HG03460 (cell line): Measurements from ENCODE around the gene NR3C1.

Experiments used
- ATAC-seq: cut with Tn5 transposase; IDR thresholded peaks from one replicate; pipeline ENCODE4 v1.9.1; 2021; ENCODE audit not compliant: unreplicated experiment

The NR3C1 gene

DNA sequence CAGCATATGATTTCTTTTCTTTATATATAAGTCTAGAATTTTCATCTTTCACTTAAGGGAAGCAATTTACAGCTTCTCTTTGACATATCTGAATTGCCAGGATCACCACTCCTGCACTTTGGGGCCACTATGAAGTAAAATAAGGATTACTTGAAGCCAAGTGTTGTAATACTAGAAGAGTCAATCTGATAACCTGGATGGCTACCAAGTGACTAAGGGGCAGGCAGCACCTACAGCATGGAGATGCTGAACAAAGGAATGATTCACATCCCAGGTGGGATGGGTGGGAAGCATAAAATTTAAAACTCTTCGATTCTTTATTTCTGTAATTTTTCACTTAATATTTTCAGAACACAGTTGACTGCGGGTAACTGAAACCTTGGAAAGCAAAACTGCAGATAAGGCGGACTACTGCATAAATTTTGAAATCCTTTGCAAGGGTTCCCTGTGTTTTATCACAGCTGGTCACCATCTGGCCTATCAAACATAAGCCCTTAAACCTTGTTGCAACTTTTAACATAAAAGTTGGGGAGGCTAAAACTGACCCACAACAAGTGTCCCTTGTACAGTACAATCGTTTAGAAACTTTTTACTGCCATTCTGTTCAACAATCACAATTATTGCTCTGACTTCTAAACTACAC lies 31.2 kb downstream of the NR3C1 start:
- no peak for ATAC-seq

DNA sequence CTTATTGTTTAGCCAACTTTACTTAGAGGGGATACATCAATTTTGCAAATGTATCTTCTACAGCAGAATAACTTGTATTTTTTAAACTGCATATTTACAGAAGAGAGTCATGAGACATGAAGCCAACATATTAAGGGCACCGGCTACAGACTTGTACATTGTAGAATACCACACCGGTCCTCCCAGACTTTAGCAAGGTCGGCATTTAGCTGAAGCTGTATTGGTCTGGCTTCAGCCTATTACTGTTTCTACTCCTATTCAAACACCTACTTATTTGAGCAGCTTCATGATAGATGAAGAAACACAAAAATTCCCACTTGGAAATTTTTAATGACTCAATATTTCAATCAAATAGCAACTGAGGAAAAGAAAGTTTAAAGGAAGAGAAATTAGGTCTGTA lies 33.0 kb downstream of the NR3C1 start:
- ATAC-seq: no peak

DNA sequence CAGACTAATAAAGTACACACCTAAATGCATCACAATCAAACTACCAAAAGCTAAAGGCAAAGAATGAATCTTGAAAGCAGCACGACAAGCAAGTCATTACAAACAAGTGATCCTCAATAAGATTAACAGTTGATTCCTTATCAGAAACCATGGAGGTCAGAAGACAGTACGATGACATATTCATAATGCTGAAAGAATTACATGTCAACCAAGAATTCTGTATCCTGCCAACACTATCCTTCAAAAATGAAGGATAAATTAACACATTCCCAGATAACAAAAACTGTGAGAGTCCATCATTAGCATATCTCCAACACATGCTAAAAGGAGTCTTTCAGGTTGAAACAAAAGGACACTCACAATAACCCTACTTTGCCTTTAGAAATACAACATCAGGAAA lies 39.4 kb downstream of the NR3C1 start:
- ATAC-seq: no peak

DNA sequence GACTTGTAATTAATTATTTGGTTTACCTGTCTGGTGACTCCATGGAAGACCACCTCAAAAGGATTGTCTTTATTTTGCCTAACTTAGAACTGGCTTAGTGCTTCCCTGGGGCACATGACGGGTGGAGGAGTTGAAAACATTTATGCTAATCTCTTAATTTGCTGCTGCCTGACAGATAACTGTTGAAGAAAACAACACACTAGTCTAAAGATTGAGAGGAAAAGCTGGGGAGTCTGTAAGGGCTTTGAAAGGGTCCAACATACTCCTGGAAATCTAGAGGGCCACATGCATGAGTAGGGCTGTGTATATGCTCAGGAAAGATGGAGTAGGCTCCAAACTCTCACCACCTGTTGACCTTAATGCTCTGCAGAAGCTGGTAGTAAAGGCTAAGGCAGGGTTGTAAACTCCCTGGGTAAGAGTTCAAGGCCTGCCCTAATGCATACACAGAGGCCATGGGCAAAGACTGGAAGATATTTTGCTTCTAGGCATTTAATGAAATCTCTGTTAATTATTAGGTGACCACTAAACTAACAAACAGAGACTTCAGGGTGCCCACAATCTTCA lies 40.7 kb downstream of the NR3C1 start:
- no peak for ATAC-seq

DNA sequence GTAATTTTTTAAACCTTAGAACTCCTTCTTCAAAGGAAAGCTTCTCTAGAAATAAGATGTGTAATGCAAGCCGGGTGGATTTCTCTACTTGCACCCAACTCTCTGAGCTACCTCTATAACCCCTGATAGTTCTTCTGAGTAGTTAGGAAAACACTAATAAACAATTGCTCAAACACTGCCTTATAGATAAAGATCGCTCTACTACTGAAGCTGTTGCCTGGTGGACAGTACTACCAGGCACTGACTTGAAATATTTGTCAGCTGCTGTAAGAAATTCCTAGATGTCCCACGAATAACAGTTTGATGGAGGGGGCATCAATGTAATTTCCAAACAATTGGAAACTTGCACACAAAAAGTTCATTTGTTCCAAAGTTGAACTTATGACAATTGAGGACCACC lies 42.0 kb downstream of the NR3C1 start:
- no peak for ATAC-seq

DNA sequence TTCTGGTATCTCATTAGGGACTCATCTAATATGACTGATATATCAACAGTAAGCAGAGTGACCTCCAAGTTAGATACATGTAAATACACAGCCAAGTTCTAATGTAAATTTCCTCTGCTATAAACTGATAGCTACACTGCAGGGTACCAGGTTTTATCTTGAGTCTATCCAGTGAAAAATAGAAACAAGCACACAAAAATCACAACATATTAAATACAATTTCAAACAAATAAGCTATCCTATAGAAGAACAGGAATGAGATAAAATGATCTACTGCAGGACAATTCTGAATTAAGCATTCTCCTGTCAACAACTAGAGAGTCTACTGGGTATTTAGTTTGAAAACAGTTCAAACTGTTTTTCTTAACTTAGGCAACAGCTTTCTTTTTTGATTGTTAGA lies 42.7 kb downstream of the NR3C1 start:
- ATAC-seq: no peak

DNA sequence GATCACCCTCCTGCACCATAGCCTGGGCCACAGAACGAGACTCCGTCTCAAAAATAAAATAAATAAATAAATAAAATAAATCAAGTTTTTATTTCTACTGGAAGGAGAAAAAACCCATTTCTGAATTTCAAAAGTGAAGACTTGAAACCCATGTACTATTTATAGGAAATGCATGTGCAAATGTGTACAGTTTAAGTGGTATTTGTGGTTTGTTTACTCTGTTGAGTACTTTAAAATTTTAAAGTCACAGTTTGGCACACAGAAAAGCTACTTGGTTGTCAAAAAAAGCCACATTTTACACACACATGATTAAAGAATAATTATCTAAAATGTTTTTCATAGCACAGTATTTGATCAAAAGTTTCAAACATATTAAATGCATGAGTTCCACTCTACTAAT lies 43.6 kb downstream of the NR3C1 start:
- ATAC-seq: no peak

DNA sequence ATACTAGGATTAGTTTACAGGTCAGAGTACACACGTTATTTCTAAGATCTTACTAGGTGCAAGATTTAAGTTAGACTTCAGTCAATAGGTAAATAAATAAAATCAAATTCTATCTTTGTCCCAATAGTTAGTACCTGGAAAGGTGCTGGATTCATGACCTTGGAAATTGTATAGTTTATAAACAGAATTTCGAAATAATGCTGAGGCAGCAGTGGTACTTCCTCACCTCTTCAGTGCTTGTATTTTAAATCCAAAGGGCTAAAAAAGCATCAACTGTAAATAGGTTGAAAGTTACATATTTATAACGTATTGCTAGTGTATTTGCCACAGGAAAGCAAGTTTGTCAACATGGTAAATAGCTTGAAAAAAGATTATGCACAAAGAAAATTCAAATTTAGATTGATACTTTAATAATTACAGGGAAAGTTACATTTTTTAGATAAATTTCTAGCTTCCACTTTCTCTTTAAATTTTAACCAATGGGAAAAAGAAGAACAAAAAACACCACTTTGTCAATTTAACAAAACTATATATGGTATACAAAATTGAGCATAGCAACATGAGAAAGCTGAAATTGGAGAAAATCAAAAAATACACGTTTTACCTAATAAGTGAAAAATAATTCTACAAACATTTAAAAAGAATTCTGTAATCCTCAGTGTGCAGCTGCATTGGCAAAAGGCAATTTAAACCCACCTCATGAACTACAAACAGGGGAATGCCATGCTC lies 46.5 kb downstream of the NR3C1 start:
- no peak for ATAC-seq

DNA sequence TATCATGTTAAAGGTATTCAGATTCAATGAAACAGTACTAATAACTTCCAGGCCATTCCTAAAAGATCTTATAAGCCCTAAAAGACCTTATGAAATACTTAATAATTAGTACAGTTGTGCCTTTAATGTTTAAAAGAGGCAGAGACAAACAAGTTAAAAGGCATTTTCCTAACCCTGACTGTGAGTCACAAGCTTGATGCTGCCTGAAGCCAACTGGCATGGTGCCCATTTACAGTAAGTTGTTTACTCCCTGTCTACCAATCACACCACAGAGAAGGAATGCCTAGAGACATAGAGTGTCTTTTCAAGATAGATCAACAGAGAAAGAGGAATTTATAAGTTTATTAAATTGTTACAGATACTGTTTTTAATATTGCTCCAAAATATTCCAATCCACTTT lies 47.8 kb downstream of the NR3C1 start:
- no peak for ATAC-seq

DNA sequence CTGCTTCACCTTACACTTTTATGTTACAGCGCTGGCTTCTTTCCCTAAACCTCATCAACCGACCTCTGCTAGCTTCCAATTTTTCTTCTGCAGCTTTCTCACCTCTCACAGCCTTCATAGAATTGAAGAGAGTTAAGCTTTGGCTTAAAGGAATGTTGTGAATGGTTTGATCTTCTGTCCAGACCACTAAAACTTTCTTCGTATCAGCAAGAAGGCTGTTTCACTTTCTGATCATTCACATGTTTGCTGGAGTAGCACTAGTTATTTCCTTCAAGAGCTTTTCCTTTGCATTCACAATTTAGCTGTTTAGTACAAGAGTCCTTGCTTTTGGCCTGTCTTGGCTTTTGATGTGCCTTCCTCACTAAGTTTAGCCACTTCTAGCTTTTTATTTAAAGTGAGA lies 49.5 kb downstream of the NR3C1 start:
- no peak for ATAC-seq

DNA sequence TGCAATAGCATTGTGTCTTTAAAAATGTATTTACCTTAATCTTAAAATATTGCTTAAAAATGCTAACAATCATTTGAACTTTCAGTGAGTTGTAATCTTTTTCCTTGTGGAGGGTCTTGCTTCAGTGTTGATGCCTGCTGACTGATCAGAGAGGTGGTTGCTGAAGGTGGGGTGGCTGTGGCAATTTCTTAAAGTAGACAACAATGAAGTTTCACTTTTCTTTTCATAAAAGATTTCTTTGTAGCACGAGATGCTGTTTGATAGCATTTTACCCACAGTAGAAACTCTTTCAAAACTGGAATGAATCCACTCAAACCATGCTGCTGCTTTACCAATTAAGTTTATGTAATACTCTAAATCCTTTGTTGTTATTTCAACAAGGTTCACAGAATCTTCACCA lies 50.8 kb downstream of the NR3C1 start:
- ATAC-seq: no peak

DNA sequence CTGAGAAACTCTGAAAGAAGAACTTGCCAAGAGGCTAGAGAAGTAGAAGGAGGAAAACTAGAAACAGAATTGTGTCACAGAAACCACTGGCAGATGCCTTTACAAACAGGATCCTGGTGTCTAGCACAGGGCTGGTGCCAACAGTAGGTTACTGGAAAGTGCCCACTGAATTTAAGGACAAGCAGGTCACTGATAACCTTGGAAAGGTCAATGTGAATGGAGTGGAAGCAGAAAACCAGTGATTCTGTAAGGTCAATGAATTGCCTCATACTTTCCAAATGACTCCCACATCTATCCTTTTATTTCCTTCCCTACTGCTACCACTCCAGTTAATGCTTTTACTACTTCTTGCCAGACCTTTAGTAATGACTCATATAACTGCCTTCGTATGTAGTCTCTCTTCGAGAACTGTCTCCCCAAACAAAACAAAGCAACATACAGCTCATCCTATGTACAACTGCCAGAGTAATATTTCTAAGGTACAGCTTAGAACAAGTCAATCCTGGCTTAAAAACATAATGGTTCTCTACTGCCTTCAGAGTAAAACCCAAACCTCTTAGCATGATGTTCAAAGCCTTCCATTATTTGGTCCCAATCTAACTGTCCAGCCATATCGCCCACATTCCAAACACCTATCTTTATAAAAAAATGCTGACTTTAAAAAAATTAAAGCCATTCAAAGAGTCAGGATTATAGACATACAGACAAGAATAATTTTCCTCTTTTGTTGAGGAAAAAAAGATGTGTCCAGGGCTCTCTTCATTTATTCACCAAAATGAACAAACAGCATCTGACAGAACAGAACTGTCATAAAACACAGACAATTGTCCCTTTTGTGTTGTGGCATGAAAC lies 52.5 kb downstream of the NR3C1 start:
- ATAC-seq: no peak

DNA sequence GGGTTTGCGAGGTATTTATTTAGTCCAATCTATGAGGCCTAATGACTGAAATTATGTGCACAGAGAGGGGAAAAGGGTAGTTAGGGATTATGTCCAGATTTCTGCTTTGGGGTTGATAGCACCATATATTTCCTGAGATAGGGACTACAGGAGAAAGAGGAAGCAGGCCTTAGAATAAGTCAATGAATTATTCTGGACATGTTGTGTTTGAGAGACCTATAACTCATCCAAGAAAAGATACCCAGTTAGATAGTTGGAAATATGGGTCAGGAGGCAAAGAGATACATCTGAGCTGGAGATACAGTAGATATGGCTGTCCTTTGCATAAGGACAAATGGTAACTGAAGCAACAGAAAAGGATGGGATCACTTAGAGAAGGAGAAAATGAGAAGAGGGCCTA lies 53.1 kb downstream of the NR3C1 start:
- ATAC-seq: no peak

DNA sequence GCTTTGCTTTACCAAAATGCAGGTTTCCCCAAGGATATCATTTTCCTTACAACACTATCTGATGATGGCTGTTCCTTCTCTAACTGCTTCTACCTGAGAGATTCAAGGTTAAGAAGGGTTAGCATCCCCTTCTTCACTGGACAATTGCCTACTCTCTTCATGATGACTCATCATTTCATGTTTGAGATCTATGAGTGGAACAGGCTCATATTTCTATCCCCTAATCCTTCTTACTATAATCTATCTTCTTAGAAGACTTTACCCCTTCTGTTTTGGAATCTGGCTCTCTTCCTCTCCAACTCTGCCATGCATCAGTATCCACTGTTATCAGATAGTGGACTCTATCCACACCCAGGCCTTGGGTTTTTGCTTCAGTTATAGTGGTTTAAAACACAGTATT lies 54.3 kb downstream of the NR3C1 start:
- no peak for ATAC-seq

DNA sequence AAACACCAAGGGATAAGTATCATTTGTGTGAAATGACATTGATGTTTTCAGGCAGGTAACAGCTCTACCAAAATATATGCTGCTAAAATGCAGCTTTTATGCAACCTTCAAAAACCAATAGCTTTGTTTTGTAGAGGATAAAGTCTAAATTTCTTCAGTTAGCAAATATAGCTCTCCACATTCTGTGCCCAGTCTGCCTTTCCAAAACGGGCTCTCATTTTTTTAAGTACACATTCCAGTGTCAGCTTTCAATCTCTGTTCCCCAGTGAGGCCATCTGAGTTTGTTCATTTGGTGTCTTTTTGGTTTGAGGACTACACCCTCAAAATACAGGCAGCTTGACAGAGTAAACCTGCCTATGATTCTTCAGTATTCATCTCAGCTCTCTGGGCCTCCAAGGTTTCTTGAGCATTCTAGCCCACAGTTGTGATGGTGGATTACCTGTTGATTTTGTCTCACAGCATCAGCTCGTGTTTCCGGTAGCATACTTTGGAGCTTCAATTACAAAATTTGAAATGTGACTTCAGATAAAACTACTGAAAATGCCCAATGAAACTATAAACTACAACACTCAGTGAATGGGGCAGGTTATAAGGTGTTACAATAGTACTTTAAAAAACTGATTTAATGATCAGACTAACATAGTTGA lies 55.7 kb downstream of the NR3C1 start:
- no peak for ATAC-seq

DNA sequence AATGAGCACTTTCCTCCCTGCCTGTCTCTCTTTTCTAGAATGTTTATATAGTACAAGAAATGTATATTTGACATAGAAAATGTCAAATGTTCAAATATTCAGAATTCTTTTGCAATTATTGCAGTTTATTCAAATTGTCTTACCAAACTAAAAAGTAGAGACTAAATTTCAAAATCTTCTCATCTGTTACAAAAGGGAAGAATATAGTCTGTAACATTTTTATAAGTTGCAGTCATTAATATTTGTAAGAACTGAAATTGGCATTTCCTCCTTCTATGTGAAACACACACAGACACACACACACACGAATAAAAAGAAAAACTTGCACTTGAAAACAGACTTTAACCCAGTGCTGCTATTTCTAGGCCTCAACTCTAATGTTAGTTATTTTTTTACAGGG lies 56.4 kb downstream of the NR3C1 start:
- no peak for ATAC-seq

DNA sequence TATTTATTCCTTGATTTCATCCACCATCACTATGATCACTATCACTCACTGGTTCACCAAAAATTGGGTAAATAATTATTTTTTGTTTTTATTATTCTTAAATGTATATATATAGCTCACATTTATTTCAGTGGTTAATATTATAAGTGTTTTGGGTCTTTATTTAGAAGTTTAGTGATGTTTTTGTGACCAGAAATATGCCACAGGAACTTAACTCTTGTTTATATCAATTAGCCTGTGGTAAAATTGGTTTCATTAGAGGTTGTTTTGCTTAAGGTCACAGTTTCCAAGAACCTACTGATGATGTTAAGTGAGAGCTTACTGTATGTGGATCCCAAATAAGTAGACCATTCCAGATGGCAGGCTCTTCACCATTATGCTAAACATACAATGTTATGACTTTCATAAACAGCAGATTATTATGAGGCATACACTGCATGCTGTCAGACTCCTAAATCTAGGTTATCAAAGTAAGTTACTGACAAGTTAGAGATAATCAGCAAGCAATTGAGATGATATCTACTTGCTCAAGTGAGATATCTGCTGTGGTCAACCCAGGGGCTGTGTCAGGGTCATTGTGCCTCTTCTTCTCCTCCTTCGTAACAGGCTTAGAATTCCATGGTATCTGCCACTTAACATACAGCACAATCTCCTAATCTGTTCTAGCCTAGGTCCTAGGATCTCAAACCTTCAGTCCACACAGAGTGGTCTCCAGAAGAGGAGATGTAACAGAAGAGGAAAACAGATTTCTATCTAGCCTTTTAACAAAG lies 57.6 kb downstream of the NR3C1 start:
- no peak for ATAC-seq

DNA sequence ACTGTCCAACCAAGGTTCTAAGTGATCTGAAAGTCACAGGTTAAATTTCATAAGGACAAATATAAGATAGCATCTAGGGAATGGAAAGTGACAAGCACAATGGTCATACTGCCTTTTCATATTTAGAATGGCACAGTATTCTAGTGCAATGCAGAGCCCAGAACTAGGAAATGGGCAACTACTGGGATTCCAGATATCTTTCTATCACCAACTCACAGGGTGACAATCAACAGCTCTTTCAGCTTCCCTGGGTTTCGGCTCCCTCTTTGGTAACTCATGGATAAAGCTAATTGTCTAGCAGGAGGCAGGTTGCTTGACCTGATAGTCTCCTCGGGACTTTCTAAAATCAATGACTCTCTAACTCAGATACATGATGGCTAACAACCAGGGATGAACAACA lies 60.4 kb downstream of the NR3C1 start:
- no peak for ATAC-seq

DNA sequence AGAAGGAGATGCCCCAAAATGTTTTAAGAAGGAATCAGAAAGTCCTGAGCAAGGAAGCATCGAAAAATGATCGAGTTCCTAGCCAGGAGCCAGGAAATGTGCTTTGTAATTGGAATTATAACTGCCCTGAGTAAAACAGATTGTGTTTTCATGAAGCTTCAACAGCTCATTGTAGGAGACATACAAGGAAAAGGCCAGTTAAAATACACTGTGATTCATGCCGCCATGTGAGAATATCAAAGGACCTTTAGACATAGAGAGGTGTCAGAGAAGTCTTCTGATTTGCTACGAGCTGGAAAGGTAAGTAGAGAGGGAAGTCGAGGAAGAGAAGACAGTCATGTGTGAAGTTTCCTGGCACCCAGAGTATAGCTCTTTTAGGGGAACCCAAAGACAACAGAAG lies 60.9 kb downstream of the NR3C1 start:
- no peak for ATAC-seq

DNA sequence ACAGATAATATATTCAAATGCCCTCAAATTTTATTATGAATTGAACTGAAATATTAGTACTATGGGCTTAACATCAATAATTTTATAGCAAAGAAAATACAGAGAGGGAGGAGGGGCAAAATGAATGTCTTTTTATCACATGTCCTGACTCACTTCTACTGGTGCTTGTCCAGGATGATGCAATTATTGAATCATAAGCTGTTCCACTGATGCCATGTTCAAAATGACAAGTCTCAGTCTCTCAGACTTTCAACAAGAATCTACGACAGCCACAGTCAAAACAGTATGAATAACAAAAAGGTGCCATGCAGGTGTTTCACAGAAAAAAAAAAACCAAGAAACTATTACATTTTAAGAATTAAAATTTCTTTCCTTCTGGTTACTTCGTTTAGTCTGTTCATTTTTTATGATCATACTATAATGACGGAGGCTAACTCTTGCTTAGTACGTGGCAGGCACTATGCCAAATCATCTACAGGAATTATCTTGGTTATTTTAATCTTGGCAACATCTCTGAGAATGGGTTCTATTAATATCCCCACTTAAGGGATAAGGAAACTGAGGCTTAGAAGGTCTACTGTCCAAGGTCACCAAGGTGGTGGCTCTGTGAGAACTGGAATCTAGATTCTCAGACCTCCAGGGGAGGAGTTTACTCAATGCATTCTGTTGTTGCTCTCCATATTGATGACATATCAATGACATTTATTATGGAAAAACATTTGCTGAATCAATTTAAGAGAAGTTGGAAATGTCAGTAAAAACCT lies 61.5 kb downstream of the NR3C1 start:
- no peak for ATAC-seq
